Right atrium auricular region (tissue), 2 donors: Measurements from ENCODE around the gene NXPH1. TPM values are rescaled to one million over a fixed set of nuclear protein-coding genes. Genes with fewer than 3 reads are reported as not detected.

Experiments used
- DNase-seq: peaks from one replicate; pipeline ENCODE4 v3.0.0-alpha.2; 2019; ENCODE audit warnings: low spot score
- H3K27ac ChIP-seq, 2 donors: fragments of 200-600 bp; sonication (generic); 1 replicate in 1 of 2; 2 replicates in 1 of 2; pipeline ENCODE4 v1.5.1; 2016 to 2019
- H3K27me3 ChIP-seq, 2 donors: fragments of 200-600 bp; sonication (generic); one replicate each; pipeline versions ENCODE4 v1.5.1 to v1.6.0; 2017 to 2019
- H3K36me3 ChIP-seq: fragments of 200-600 bp; sonication (generic); one replicate; pipeline ENCODE4 v1.5.1; 2016
- H3K4me1 ChIP-seq, 2 donors: fragments of 200-600 bp; sonication (generic); one replicate each; pipeline versions ENCODE4 v1.5.1 to v1.6.0; 2017 to 2019
- H3K4me3 ChIP-seq, 2 donors: fragments of 200-600 bp; sonication (generic); 1 replicate in 1 of 2; 2 replicates in 1 of 2; pipeline ENCODE4 v1.5.1; 2017 to 2019; ENCODE audit warnings: mild to moderate bottlenecking in 1 of 2, moderate library complexity in 1 of 2
- H3K9me3 ChIP-seq, 2 donors: fragments of 200-600 bp; sonication (generic); one replicate each; pipeline ENCODE4 v1.5.1; 2019
- CTCF ChIP-seq, 2 donors: fragments of 200-600 bp; sonication (generic); IDR thresholded peaks; one replicate each; pipeline ENCODE4 v1.5.1; 2019; ENCODE audit warnings: antibody characterized with exemption in 2 of 2
- total RNA-seq, 2 donors: library from RNA; depleted of rRNA; stranded (reverse); fragments of >200 nt; gene quantifications; one replicate each; pipeline ENCODE4 v1.1.0, GENCODE V29; 2016

The NXPH1 gene
- total RNA-seq, 2 donors from 2014 or later = not detected

GRCh38 chr7:8585591-8585990 is 152.2 kb downstream of the NXPH1 start:
- no peaks in the 10 kb centered on the region for H3K4me1 ChIP-seq
- DNase-seq = no peak
- H3K27ac ChIP-seq = no peak overlapping the region
- no peaks in the 10 kb centered on the region for H3K9me3 ChIP-seq
- no peaks in the 10 kb centered on the region for H3K27me3 ChIP-seq
- no peaks in the 10 kb centered on the region for H3K36me3 ChIP-seq
- no peak for TF ChIP-seq CTCF (IDR thresholded peaks at IDR 0.05)
- H3K4me3 ChIP-seq = no peak overlapping the region

- H3K4me1 ChIP-seq = no peaks in the 10 kb centered on the region
- no peak overlapping the region for H3K27ac ChIP-seq
- no peak overlapping the region for H3K4me3 ChIP-seq
- DNase-seq = no peak
- TF ChIP-seq CTCF (IDR thresholded peaks at IDR 0.05) = no peak
- no peaks in the 10 kb centered on the region for H3K27me3 ChIP-seq
- H3K36me3 ChIP-seq = no peaks in the 10 kb centered on the region
- H3K9me3 ChIP-seq = no peaks in the 10 kb centered on the region
Measured at GRCh38 chr7:8590225-8590624, 156.8 kb downstream of the NXPH1 start.

- DNase-seq = no peak
- Histone ChIP-seq H3K9me3 (no peaks in the 10 kb centered on the region), H3K27me3 (no peaks in the 10 kb centered on the region), H3K36me3 (no peaks in the 10 kb centered on the region), H3K4me3 (no peak overlapping the region), H3K4me1 (no peaks in the 10 kb centered on the region), H3K27ac (no peak overlapping the region)
- no peak for TF ChIP-seq CTCF (IDR thresholded peaks at IDR 0.05)
Measured at GRCh38 chr7:8590791-8591190, 157.4 kb downstream of the NXPH1 start.

- Histone ChIP-seq H3K27ac (no peak overlapping the region), H3K36me3 (no peaks in the 10 kb centered on the region), H3K27me3 (no peaks in the 10 kb centered on the region), H3K4me3 (no peak overlapping the region), H3K4me1 (no peaks in the 10 kb centered on the region), H3K9me3 (no peaks in the 10 kb centered on the region)
- TF ChIP-seq CTCF (IDR thresholded peaks at IDR 0.05) = no peak
- no peak for DNase-seq
Measured at GRCh38 chr7:8591289-8591688, 157.9 kb downstream of the NXPH1 start.

GRCh38 chr7:8592167-8592566 is 158.8 kb downstream of the NXPH1 start:
- H3K9me3 ChIP-seq = no peaks in the 10 kb centered on the region
- no peak for TF ChIP-seq CTCF (IDR thresholded peaks at IDR 0.05)
- no peaks in the 10 kb centered on the region for H3K4me1 ChIP-seq
- no peak overlapping the region for H3K27ac ChIP-seq
- no peaks in the 10 kb centered on the region for H3K36me3 ChIP-seq
- DNase-seq = no peak
- no peaks in the 10 kb centered on the region for H3K27me3 ChIP-seq
- H3K4me3 ChIP-seq = no peak overlapping the region

- H3K27me3 ChIP-seq = no peaks in the 10 kb centered on the region
- H3K4me3 ChIP-seq = no peak overlapping the region
- no peaks in the 10 kb centered on the region for H3K4me1 ChIP-seq
- no peak for DNase-seq
- H3K27ac ChIP-seq = no peak overlapping the region
- no peaks in the 10 kb centered on the region for H3K9me3 ChIP-seq
- no peak for TF ChIP-seq CTCF (IDR thresholded peaks at IDR 0.05)
- H3K36me3 ChIP-seq = no peaks in the 10 kb centered on the region
Measured at GRCh38 chr7:8594115-8594514, 160.7 kb downstream of the NXPH1 start.
